Measurements from ENCODE around the gene CFAP100. TPM values are rescaled to one million over a fixed set of nuclear protein-coding genes. Genes with fewer than 3 reads are reported as not detected.

Gene CFAP100
- total RNA-seq, 1 donor from 2014 or later, result 4.3 TPM

- H3K27ac Mint-ChIP-seq, result no peak overlapping the region
- DNase-seq (ENCODE audit: extremely low spot score, unreplicated experiment), result no peak
- TF ChIP-seq CTCF (conservative IDR thresholded peaks at IDR 0.05), result no peak
- peaks cover 23% of the 10 kb centered on the region for H3K4me1 Mint-ChIP-seq (ENCODE audit: unreplicated experiment)
- no peaks in the 10 kb centered on the region for H3K9me3 Mint-ChIP-seq
- H3K27me3 Mint-ChIP-seq, result no peaks in the 10 kb centered on the region
- no peaks in the 10 kb centered on the region for H3K36me3 Mint-ChIP-seq
- H3K4me3 Mint-ChIP-seq, result no peak overlapping the region
Measured at GRCh38 chr3:126480861-126481260, 86.2 kb downstream of the CFAP100 start.

GRCh38 chr3:126481808-126482502, 87.2 kb downstream of the CFAP100 start:
- no peak for TF ChIP-seq CTCF (conservative IDR thresholded peaks at IDR 0.05)
- no peak for DNase-seq (ENCODE audit: extremely low spot score, unreplicated experiment)
- peaks cover 25% of the 10 kb centered on the region for H3K4me1 Mint-ChIP-seq (ENCODE audit: unreplicated experiment)
- H3K9me3 Mint-ChIP-seq, result no peaks in the 10 kb centered on the region
- H3K27ac Mint-ChIP-seq, result no peak overlapping the region
- no peaks in the 10 kb centered on the region for H3K27me3 Mint-ChIP-seq
- H3K36me3 Mint-ChIP-seq, result no peaks in the 10 kb centered on the region
- no peak overlapping the region for H3K4me3 Mint-ChIP-seq

- H3K27me3 Mint-ChIP-seq, result no peaks in the 10 kb centered on the region
- H3K9me3 Mint-ChIP-seq, result no peaks in the 10 kb centered on the region
- H3K4me3 Mint-ChIP-seq, result no peak overlapping the region
- H3K4me1 Mint-ChIP-seq (ENCODE audit: unreplicated experiment), result peaks cover 26% of the 10 kb centered on the region
- TF ChIP-seq CTCF (conservative IDR thresholded peaks at IDR 0.05), result no peak
- H3K27ac Mint-ChIP-seq, result no peak overlapping the region
- no peak for DNase-seq (ENCODE audit: extremely low spot score, unreplicated experiment)
- H3K36me3 Mint-ChIP-seq, result no peaks in the 10 kb centered on the region
Measured at GRCh38 chr3:126482503-126483255, 88.0 kb downstream of the CFAP100 start.

- no peak for TF ChIP-seq CTCF (conservative IDR thresholded peaks at IDR 0.05)
- H3K36me3 Mint-ChIP-seq, result no peaks in the 10 kb centered on the region
Measured at GRCh38 chr3:126483321-126483761, 88.6 kb downstream of the CFAP100 start.

GRCh38 chr3:126484148-126484547, 89.4 kb downstream of the CFAP100 start:
- TF ChIP-seq CTCF (conservative IDR thresholded peaks at IDR 0.05), result no peak
- DNase-seq (ENCODE audit: extremely low spot score, unreplicated experiment), result no peak
- Mint-ChIP-seq H3K4me3 (no peak overlapping the region), H3K27me3 (no peaks in the 10 kb centered on the region), H3K27ac (no peak overlapping the region), H3K4me1 (ENCODE audit: unreplicated experiment) (peaks cover 26% of the 10 kb centered on the region), H3K9me3 (no peaks in the 10 kb centered on the region), H3K36me3 (no peaks in the 10 kb centered on the region)

More at GRCh38 chr3:126483321-126483761, 88.6 kb downstream of the CFAP100 start:
- no peaks in the 10 kb centered on the region for H3K27me3 Mint-ChIP-seq
- no peak overlapping the region for H3K27ac Mint-ChIP-seq
- no peak overlapping the region for H3K4me3 Mint-ChIP-seq
- peaks cover 26% of the 10 kb centered on the region for H3K4me1 Mint-ChIP-seq (ENCODE audit: unreplicated experiment)
- no peak for DNase-seq (ENCODE audit: extremely low spot score, unreplicated experiment)
- H3K9me3 Mint-ChIP-seq, result no peaks in the 10 kb centered on the region

Measured in type B pancreatic cell (in vitro differentiated cells).